Measurements from ENCODE around the gene SLC7A4.
"Not testable (repeated sequence)": the region's sequence is repeated elsewhere in the genome, so short reads cannot be mapped to it uniquely, and the experiment has no call there.

The SLC7A4 gene

GRCh38 chr22:21015466-21016006 lies 16.8 kb downstream of the SLC7A4 start:
- no peak for DNase-seq

- no peak for DNase-seq
These were observed 17.5 kb downstream of the SLC7A4 start, which contains the start of gene P2RX6 for GRCh38 chr22:21014726-21015465. P2RX6 (plus strand) TSS chr22:21015165; CDS start chr22:21015175, 10 bp downstream.

- DNase-seq, result peak; percentile 94
These were observed 18.1 kb downstream of the SLC7A4 start for GRCh38 chr22:21014202-21014725.

- no peak for DNase-seq
These were observed 18.6 kb downstream of the SLC7A4 start for GRCh38 chr22:21013657-21014201.

- DNase-seq, result no peak
These were observed 19.6 kb downstream of the SLC7A4 start for GRCh38 chr22:21012446-21013407.

GRCh38 chr22:21010426-21011113 lies 21.8 kb downstream of the SLC7A4 start:
- DNase-seq, result no peak

GRCh38 chr22:21009638-21010425 lies 22.5 kb downstream of the SLC7A4 start:
- DNase-seq, result no peak

- not testable (repeated sequence) for DNase-seq
These were observed 23.2 kb downstream of the SLC7A4 start for GRCh38 chr22:21009208-21009607.

- no peak for DNase-seq
These were observed 28.6 kb downstream of the SLC7A4 start for GRCh38 chr22:21003782-21004181.

GRCh38 chr22:21001601-21002325 lies 30.6 kb downstream of the SLC7A4 start, which contains the start of gene THAP7:
THAP7 (minus strand) TSS chr22:21002118; CDS start chr22:21001911, 207 bp downstream.
- peak; percentile 89 for DNase-seq

- no peak for DNase-seq
These were observed 31.3 kb downstream of the SLC7A4 start for GRCh38 chr22:21000987-21001600.

- DNase-seq, result no peak
These were observed 32.0 kb downstream of the SLC7A4 start for GRCh38 chr22:21000207-21000986.

- DNase-seq, result no peak
These were observed 32.8 kb downstream of the SLC7A4 start for GRCh38 chr22:20999350-21000206.

GRCh38 chr22:20998411-20999336 lies 33.7 kb downstream of the SLC7A4 start:
- no peak for DNase-seq

GRCh38 chr22:20997536-20998257 lies 34.7 kb downstream of the SLC7A4 start:
- DNase-seq, result no peak
